ENCODE results near the gene INHBA. TPM values are rescaled to one million over a fixed set of nuclear protein-coding genes. Genes with fewer than 3 reads are reported as not detected.

INHBA gene
- total RNA-seq, 1 donor from 2014 or later, result 0.16 TPM

- H3K36me3 Mint-ChIP-seq (ENCODE audit: low read depth), result no peaks in the 10 kb centered on the region
- peak overlapping the region; percentile 80 for H3K4me3 Mint-ChIP-seq
- CTCF ChIA-PET, result interaction anchor here (0.9 to 2.2 kb wide), 5 partner anchors 8 to 1379 kb away, joined by 3 to 9 read pairs (median 5); no protein-coding TSS in a partner anchor
- H3K27me3 Mint-ChIP-seq, result peaks cover 9% of the 10 kb centered on the region
- H3K27ac Mint-ChIP-seq, result no peak overlapping the region
- no peak for DNase-seq
- no peak for ATAC-seq (ENCODE audit: low read depth)
- TF ChIP-seq CTCF (IDR thresholded peaks at IDR 0.05), result no peak
- no peaks in the 10 kb centered on the region for H3K9me3 Mint-ChIP-seq
- POLR2A ChIA-PET, result no interaction called here
- intact Hi-C loops (cut with micrococcal nuclease), result loop anchor here (10.0 kb wide), 3 partner anchors 872 to 1572 kb away; partner anchors contain the start of genes MPLKIP and SUGCT
- peaks cover 20% of the 10 kb centered on the region for H3K4me1 Mint-ChIP-seq
Measured at GRCh38 chr7:41706228-41706930, 3.5 kb upstream of the INHBA start.

GRCh38 chr7:41705109-41705901 lies 2.4 kb upstream of the INHBA start:
- H3K36me3 Mint-ChIP-seq (ENCODE audit: low read depth), result no peaks in the 10 kb centered on the region
- H3K4me1 Mint-ChIP-seq, result peaks cover 21% of the 10 kb centered on the region
- H3K4me3 Mint-ChIP-seq, result peak overlapping the region; percentile 80
- peak overlapping the region; percentile 50 for H3K27ac Mint-ChIP-seq
- DNase-seq (peak; percentile 62), ATAC-seq (ENCODE audit: low read depth) (peak; percentile 95)
- CTCF ChIA-PET, result interaction anchor here (0.6 to 2.6 kb wide), 16 partner anchors 8 to 1654 kb away, joined by 3 to 16 read pairs (median 4); partner anchors contain the start of genes MPLKIP and SUGCT
- TF ChIP-seq CTCF (IDR thresholded peaks at IDR 0.05), result no peak
- POLR2A ChIA-PET, result interaction anchor here (0.6 to 1.3 kb wide), 2 partner anchors 177 to 192 kb away, joined by 4 to 5 read pairs; no protein-coding TSS in a partner anchor
- no peaks in the 10 kb centered on the region for H3K9me3 Mint-ChIP-seq
- intact Hi-C loops (cut with micrococcal nuclease), result loop anchor here (1.0 to 10.0 kb wide), 6 partner anchors 175 to 1571 kb away; partner anchors contain the start of genes MPLKIP and SUGCT
- H3K27me3 Mint-ChIP-seq, result peaks cover 14% of the 10 kb centered on the region

- ATAC-seq (ENCODE audit: low read depth) (no peak), DNase-seq (no peak)
- CTCF ChIA-PET, result no interaction called here
- Mint-ChIP-seq H3K36me3 (ENCODE audit: low read depth) (no peaks in the 10 kb centered on the region), H3K27ac (no peak overlapping the region), H3K4me1 (peaks cover 34% of the 10 kb centered on the region), H3K4me3 (no peak overlapping the region), H3K27me3 (peaks cover 29% of the 10 kb centered on the region), H3K9me3 (no peaks in the 10 kb centered on the region)
- POLR2A ChIA-PET, result no interaction called here
- TF ChIP-seq CTCF (IDR thresholded peaks at IDR 0.05), result no peak
- intact Hi-C loops (cut with micrococcal nuclease), result loop anchor here (10.0 kb wide), 3 partner anchors 867 to 1567 kb away; partner anchors contain the start of genes MPLKIP and SUGCT
Measured at GRCh38 chr7:41701068-41701941, 1.6 kb downstream of the INHBA start.

GRCh38 chr7:41700044-41700471 lies 2.8 kb downstream of the INHBA start:
- Mint-ChIP-seq H3K27me3 (peaks cover 38% of the 10 kb centered on the region), H3K27ac (no peak overlapping the region), H3K4me3 (peak overlapping the region; percentile 71), H3K36me3 (ENCODE audit: low read depth) (no peaks in the 10 kb centered on the region), H3K4me1 (peaks cover 25% of the 10 kb centered on the region), H3K9me3 (no peaks in the 10 kb centered on the region)
- no peak for TF ChIP-seq CTCF (IDR thresholded peaks at IDR 0.05)
- POLR2A ChIA-PET, result no interaction called here
- intact Hi-C loops (cut with micrococcal nuclease), result loop anchor here (10.0 kb wide), 3 partner anchors 865 to 1565 kb away; partner anchors contain the start of genes MPLKIP and SUGCT
- ATAC-seq (ENCODE audit: low read depth) (no peak), DNase-seq (no peak)
- CTCF ChIA-PET, result no interaction called here

Measured in activated B cell treated with CpG ODN at 0.5 μM for 24 hours (primary cell).